HepG2 (cell line): Measurements from ENCODE around the gene SLIT3. TPM values are rescaled to one million over a fixed set of nuclear protein-coding genes. Genes with fewer than 3 reads are reported as not detected.

Experiments
- ATAC-seq: fragments of 200-7000 bp; cut with Tn5 transposase; 3 replicates; pipeline ENCODE4 v1.9.1; 2020; ENCODE audit warnings: mild to moderate bottlenecking, moderate library complexity
- BruUV-seq: library from RNA; stranded (reverse); fragments of 400-500 nt; replicated peaks from 2 replicates; lab custom pipeline; 2021; lab: Mats Ljungman, UMichigan
- CTCF ChIA-PET: fragments of 300-600 bp; formaldehyde crosslinking; extraction: SDS; loops from one replicate; lab custom pipeline; 2021; ENCODE audit warnings: low total read pairs, inconsistent platforms, low intra/inter-chr PET ratio; lab: Yijun Ruan, JAX
- POLR2A ChIA-PET: fragments of 350-600 bp; sonication (Branson Sonifier 250); formaldehyde crosslinking; loops from one replicate; lab custom pipeline; 2020; ENCODE audit warnings: antibody characterized with exemption, inconsistent platforms; lab: Yijun Ruan, JAX
- DNase-seq: peaks from one replicate; pipeline ENCODE4 v3.0.0-alpha.2; 2015; ENCODE audit warnings: low spot score
- FAIRE-seq: peaks from 3 replicates; lab custom pipeline; 2011; peaks lifted over from hg19 to GRCh38; lab: Jason Lieb, UNC
- H2AFZ ChIP-seq: one replicate; pipeline ENCODE4 v1.6.1; 2011; ENCODE audit warnings: low read length, inconsistent platforms
- H3K27ac ChIP-seq: fragments of 300-600 bp; 3 replicates; pipeline ENCODE4 v1.8.0; 2011; ENCODE audit warnings: mixed run types, mild to moderate bottlenecking, mixed read lengths, low read length, inconsistent platforms; ENCODE audit not compliant: insufficient read depth; ENCODE audit errors: extremely low read length
- H3K27me3 ChIP-seq, 2 experiments: fragments of 200-600 bp in 1 of 2; 2 replicates in 1 of 2; 3 replicates in 1 of 2; pipeline versions ENCODE4 v1.6.0 to v1.8.0; 2011; ENCODE audit warnings: low read length in 2 of 2, mild to moderate bottlenecking in 2 of 2, moderate library complexity in 2 of 2, inconsistent platforms in 1 of 2; ENCODE audit not compliant: insufficient read depth in 2 of 2, control insufficient read depth in 1 of 2
- H3K36me3 ChIP-seq, 2 experiments: fragments of 200-600 bp in 1 of 2; replicated peaks in 1 of 2; 2 replicates in 1 of 2; 3 replicates in 1 of 2; pipeline versions ENCODE4 v1.5.1 to v1.8.0; 2011; ENCODE audit warnings: low read length in 2 of 2, inconsistent platforms in 1 of 2; ENCODE audit not compliant: insufficient read depth in 2 of 2, control insufficient read depth in 1 of 2
- H3K4me1 ChIP-seq: 2 replicates; pipeline ENCODE4 v1.5.1; 2012; ENCODE audit warnings: low read length, inconsistent platforms; ENCODE audit not compliant: insufficient read depth
- H3K4me2 ChIP-seq: 2 replicates; pipeline ENCODE4 v1.6.0; 2011; ENCODE audit warnings: low read depth, low read length, inconsistent platforms
- H3K4me3 ChIP-seq, 3 experiments: fragments of 200-600 bp in 1 of 3; sonication (generic), shearing (Covaris generic) in 1 of 3; replicated peaks in 1 of 3; 2 replicates each; pipeline ENCODE4 v1.5.1; 2011 to 2016; ENCODE audit warnings: low read length in 3 of 3, inconsistent platforms in 2 of 3, low read depth in 2 of 3, mild to moderate bottlenecking in 2 of 3, control low read depth in 1 of 3, mixed read lengths in 1 of 3; ENCODE audit not compliant: insufficient read depth in 1 of 3
- H3K79me2 ChIP-seq: one replicate; pipeline ENCODE4 v1.6.1; 2011; ENCODE audit warnings: low read length, inconsistent platforms; ENCODE audit not compliant: insufficient read depth
- H3K9ac ChIP-seq: 2 replicates; pipeline ENCODE4 v1.6.0; 2011; ENCODE audit warnings: mild to moderate bottlenecking, low read depth, low read length, inconsistent platforms; ENCODE audit not compliant: insufficient read depth
- H3K9me3 ChIP-seq: 2 replicates; pipeline ENCODE4 v1.5.1; 2012; ENCODE audit warnings: mild to moderate bottlenecking, low read length
- H4K20me1 ChIP-seq: 2 replicates; pipeline ENCODE4 v1.6.0; 2011; ENCODE audit warnings: inconsistent platforms, mild to moderate bottlenecking, low read length, moderate library complexity; ENCODE audit not compliant: insufficient read depth
- RFXAP ChIP-seq: sonication (generic); formaldehyde crosslinking; IDR thresholded peaks from 2 replicates; pipeline ENCODE4 v1.4.0; 2020; ENCODE audit warnings: missing genetic modification reagents, borderline replicate concordance
- WGBS: methylation state at CpG from one replicate; pipeline ENCODE4 v1.1.6; 2017; ENCODE audit warnings: low lambda C conversion rate; 5-methylcytosine and 5-hydroxymethylcytosine counted together
- in situ Hi-C: cut with HindIII; loops from 2 replicates; pipeline ENCODE4 v1.10.0; 2017; ENCODE audit warnings: low pct_unique_long_range_greater_than_20kb; ENCODE audit not compliant: extremely low pct_ligation_motif_present
- intact Hi-C: fragments of 100-400 bp; cut with micrococcal nuclease; formaldehyde crosslinking; loops from one replicate; pipeline ENCODE4 v1.10.0; 2022; ENCODE audit not compliant: unreplicated experiment
- polyA plus RNA-seq, 8 experiments: library from polyadenylated mRNA; depleted of rRNA in 3 of 8; stranded (reverse) in 7 of 8; unstranded in 1 of 8; fragments of >200 nt; fragmentation: Illumina TruSeq in 4 of 8; extraction: Trizol in 4 of 8; gene quantifications; 2 replicates each; pipeline versions ENCODE4 v1.2.1 to v1.2.3, GENCODE V29; 2011 to 2016; ENCODE audit warnings: low read depth in 4 of 8, missing spikeins in 1 of 8, mixed read lengths in 1 of 8; ENCODE audit not compliant: insufficient read depth in 1 of 8
- total RNA-seq, 5 experiments: library from RNA; depleted of rRNA; stranded (reverse); fragments of >200 nt; fragmentation: Illumina TruSeq; extraction: Trizol; gene quantifications; 2 replicates each; pipeline ENCODE4 v1.2.3, GENCODE V29; 2016; ENCODE audit warnings: low read depth in 1 of 5
- TF ChIP-seq, protein P1 (sequence below): sonication (generic); formaldehyde crosslinking; IDR thresholded peaks from 2 replicates; pipeline ENCODE4 v1.9.0; 2021; ENCODE audit warnings: mild to moderate bottlenecking, missing genetic modification reagents

SLIT3 gene
- total and polyA plus RNA-seq, 2 of the 13 experiments (the other 11 are each of a cell fraction or from before 2014, with no cell fraction given), result not detected

DNA sequence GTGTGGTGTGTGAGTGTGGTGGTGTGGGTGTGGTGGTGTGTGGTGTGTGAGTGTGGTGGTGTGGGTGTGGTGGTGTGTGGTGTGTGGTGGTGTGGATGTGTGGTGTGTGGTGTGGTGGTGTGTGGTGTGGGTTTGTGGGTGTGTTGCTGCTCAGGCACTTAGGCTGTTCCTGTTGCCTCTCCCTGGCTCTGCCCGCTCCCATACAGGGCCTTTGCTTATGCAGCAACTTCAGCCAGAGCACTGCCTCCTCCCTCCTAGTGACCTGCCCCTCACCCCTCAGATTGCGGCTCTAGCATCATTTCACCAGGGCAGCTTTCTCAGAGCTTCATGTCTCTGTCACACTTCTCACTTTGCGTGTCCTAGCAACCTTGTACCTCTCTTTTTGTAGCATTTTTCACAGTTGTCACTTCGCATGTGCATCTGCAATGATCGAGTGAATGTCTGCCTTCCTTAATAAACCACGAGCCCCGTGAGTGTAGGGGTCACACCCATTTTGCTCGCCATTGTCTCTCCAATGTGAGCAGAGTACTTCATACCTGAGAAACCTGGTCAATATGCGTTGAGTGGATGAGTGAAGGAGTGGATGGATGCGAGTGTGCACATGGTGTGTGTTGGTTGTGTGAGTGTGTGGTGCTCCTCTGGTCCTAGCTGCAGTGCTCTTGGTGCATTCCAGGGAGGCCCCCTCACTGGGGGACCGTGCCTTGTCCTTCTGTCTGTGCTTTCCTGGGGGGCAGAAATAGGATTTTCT is 553.9 kb downstream of the SLIT3 start:
- H3K27me3 ChIP-seq, result peaks cover 1 to 11% of the 10 kb centered on the region in 2 experiments; a peak in 1 of 5 replicates

More for the DNA sequence above, 553.9 kb downstream of the SLIT3 start:
- Histone ChIP-seq H3K4me2 (no peak overlapping the region), H3K9me3 (no peaks in the 10 kb centered on the region), H3K79me2 (no peaks in the 10 kb centered on the region), H3K27ac (no peak overlapping the region), H3K4me1 (no peaks in the 10 kb centered on the region), H3K9ac (no peak overlapping the region), H4K20me1 (no peaks in the 10 kb centered on the region), H3K36me3 (no peaks in the 10 kb centered on the region), H2AFZ (no peak overlapping the region), H3K4me3 (no peak overlapping the region)
- in situ Hi-C loops, result no loop called here
- CTCF ChIA-PET, result no interaction called here
- no peak for DNase-seq
- BruUV-seq, result no TSS peak
- POLR2A ChIA-PET, result no interaction called here
- intact Hi-C loops, result no loop called here
- WGBS, result 24% methylated on average over 9 of the region's 11 CpGs
- no peak for FAIRE-seq
- ATAC-seq, result no peak
- TF ChIP-seq, protein P1, sequence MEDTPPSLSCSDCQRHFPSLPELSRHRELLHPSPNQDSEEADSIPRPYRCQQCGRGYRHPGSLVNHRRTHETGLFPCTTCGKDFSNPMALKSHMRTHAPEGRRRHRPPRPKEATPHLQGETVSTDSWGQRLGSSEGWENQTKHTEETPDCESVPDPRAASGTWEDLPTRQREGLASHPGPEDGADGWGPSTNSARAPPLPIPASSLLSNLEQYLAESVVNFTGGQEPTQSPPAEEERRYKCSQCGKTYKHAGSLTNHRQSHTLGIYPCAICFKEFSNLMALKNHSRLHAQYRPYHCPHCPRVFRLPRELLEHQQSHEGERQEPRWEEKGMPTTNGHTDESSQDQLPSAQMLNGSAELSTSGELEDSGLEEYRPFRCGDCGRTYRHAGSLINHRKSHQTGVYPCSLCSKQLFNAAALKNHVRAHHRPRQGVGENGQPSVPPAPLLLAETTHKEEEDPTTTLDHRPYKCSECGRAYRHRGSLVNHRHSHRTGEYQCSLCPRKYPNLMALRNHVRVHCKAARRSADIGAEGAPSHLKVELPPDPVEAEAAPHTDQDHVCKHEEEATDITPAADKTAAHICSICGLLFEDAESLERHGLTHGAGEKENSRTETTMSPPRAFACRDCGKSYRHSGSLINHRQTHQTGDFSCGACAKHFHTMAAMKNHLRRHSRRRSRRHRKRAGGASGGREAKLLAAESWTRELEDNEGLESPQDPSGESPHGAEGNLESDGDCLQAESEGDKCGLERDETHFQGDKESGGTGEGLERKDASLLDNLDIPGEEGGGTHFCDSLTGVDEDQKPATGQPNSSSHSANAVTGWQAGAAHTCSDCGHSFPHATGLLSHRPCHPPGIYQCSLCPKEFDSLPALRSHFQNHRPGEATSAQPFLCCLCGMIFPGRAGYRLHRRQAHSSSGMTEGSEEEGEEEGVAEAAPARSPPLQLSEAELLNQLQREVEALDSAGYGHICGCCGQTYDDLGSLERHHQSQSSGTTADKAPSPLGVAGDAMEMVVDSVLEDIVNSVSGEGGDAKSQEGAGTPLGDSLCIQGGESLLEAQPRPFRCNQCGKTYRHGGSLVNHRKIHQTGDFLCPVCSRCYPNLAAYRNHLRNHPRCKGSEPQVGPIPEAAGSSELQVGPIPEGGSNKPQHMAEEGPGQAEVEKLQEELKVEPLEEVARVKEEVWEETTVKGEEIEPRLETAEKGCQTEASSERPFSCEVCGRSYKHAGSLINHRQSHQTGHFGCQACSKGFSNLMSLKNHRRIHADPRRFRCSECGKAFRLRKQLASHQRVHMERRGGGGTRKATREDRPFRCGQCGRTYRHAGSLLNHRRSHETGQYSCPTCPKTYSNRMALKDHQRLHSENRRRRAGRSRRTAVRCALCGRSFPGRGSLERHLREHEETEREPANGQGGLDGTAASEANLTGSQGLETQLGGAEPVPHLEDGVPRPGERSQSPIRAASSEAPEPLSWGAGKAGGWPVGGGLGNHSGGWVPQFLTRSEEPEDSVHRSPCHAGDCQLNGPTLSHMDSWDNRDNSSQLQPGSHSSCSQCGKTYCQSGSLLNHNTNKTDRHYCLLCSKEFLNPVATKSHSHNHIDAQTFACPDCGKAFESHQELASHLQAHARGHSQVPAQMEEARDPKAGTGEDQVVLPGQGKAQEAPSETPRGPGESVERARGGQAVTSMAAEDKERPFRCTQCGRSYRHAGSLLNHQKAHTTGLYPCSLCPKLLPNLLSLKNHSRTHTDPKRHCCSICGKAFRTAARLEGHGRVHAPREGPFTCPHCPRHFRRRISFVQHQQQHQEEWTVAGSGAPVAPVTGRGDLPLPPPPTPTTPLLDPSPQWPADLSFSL (CRISPR knock-in tag), result 0 out of 2 replicates have a peak, but pooled peaks have one; percentile 30
- TF ChIP-seq RFXAP (CRISPR knock-in tag), result no peak
